IMR-90 (cell line): ENCODE results near the gene ANKRD27.

Source experiments
- CTCF ChIP-seq: conservative IDR thresholded peaks from 2 replicates; pipeline ENCODE4 v1.5.1; 2012; ENCODE audit warnings: mild to moderate bottlenecking, low read depth, low read length, improper control_type of control experiment
- FOS ChIP-seq: fragments of 150-350 bp; IDR thresholded peaks from 2 replicates; pipeline ENCODE4 v1.6.1; 2016; ENCODE audit warnings: low read depth, low read length
- POLR2A ChIP-seq: IDR thresholded peaks from 2 replicates; pipeline ENCODE4 v1.6.1; 2012; ENCODE audit warnings: mild to moderate bottlenecking, low read depth, low read length
- RFX5 ChIP-seq: IDR thresholded peaks from 2 replicates; pipeline ENCODE4 v1.8.0; 2012; ENCODE audit warnings: low read depth, mild to moderate bottlenecking, low read length, moderate library complexity
- SMC3 ChIP-seq: fragments of 150-350 bp; IDR thresholded peaks from 2 replicates; pipeline ENCODE4 v1.6.1; 2016; ENCODE audit warnings: low read depth, mild to moderate bottlenecking, antibody characterized with exemption, low read length, moderate library complexity
- TF ChIP-seq, protein P1 (sequence below): fragments of 150-350 bp; IDR thresholded peaks from 2 replicates; pipeline ENCODE4 v1.6.1; 2016; ENCODE audit warnings: low read depth, mild to moderate bottlenecking, low read length, moderate library complexity, borderline replicate concordance
- TF ChIP-seq, protein P2 (sequence below): fragments of 150-350 bp; IDR thresholded peaks from 2 replicates; pipeline ENCODE4 v1.6.1; 2017; ENCODE audit warnings: mild to moderate bottlenecking, antibody characterized with exemption, low read length, low read depth

GRCh38 chr19:32611161-32611560 lies 63.8 kb downstream of the ANKRD27 start:
- TF ChIP-seq CTCF (no peak), SMC3 (no peak), RFX5 (no peak), POLR2A (no peak), FOS (no peak)
- TF ChIP-seq, protein P1, sequence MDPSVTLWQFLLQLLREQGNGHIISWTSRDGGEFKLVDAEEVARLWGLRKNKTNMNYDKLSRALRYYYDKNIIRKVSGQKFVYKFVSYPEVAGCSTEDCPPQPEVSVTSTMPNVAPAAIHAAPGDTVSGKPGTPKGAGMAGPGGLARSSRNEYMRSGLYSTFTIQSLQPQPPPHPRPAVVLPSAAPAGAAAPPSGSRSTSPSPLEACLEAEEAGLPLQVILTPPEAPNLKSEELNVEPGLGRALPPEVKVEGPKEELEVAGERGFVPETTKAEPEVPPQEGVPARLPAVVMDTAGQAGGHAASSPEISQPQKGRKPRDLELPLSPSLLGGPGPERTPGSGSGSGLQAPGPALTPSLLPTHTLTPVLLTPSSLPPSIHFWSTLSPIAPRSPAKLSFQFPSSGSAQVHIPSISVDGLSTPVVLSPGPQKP, result no peak
- TF ChIP-seq, protein P2, sequence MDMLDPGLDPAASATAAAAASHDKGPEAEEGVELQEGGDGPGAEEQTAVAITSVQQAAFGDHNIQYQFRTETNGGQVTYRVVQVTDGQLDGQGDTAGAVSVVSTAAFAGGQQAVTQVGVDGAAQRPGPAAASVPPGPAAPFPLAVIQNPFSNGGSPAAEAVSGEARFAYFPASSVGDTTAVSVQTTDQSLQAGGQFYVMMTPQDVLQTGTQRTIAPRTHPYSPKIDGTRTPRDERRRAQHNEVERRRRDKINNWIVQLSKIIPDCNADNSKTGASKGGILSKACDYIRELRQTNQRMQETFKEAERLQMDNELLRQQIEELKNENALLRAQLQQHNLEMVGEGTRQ, result no peak
